GM12878 (cell line): ENCODE data around the gene FMO3. TPM values are rescaled to one million over a fixed set of nuclear protein-coding genes. Genes with fewer than 3 reads are reported as not detected.

Experiments used
- ATAC-seq: fragments of 200-7000 bp; cut with Tn5 transposase; 3 replicates; pipeline ENCODE4 v1.9.1; 2020; ENCODE audit warnings: mild to moderate bottlenecking, moderate library complexity
- BruUV-seq: library from RNA; stranded (reverse); fragments of 400-500 nt; replicated peaks from 2 replicates; lab custom pipeline; 2021; lab: Mats Ljungman, UMichigan
- CTCF ChIA-PET: fragments of 300-600 bp; sonication (Branson Sonifier 250); formaldehyde crosslinking; extraction: SDS; loops from one replicate; lab custom pipeline; 2021; ENCODE audit warnings: inconsistent platforms; lab: Yijun Ruan, JAX
- POLR2A ChIA-PET: fragments of 350-600 bp; formaldehyde crosslinking; extraction: SDS; loops from one replicate; lab custom pipeline; 2021; ENCODE audit warnings: inconsistent platforms; lab: Charles Lee
- RAD21 ChIA-PET: fragments of 300-600 bp; sonication (Branson Sonifier 250); formaldehyde crosslinking; loops from one replicate; lab custom pipeline; 2023; ENCODE audit warnings: antibody characterized with exemption; ENCODE audit not compliant: unreplicated experiment; lab: Charles Lee
- SMC1A ChIA-PET: fragments of 300-600 bp; sonication (Branson Sonifier 250); formaldehyde crosslinking; loops from one replicate; lab custom pipeline; 2023; ENCODE audit not compliant: unreplicated experiment, uncharacterized antibody; lab: Charles Lee
- DNase-seq: peaks from one replicate; pipeline ENCODE4 v3.0.0-alpha.2; 2011; ENCODE audit warnings: low read depth, low spot score
- FAIRE-seq: peaks from 3 replicates; lab custom pipeline; 2011; peaks lifted over from hg19 to GRCh38; lab: Jason Lieb, UNC
- H2AFZ ChIP-seq: 2 replicates; pipeline ENCODE4 v1.6.0; 2011; ENCODE audit warnings: low read depth, low read length, control low read depth; ENCODE audit not compliant: control insufficient read depth
- H3K27ac ChIP-seq: 2 replicates; pipeline ENCODE4 v1.5.1; 2011; ENCODE audit warnings: control low read depth; ENCODE audit not compliant: control insufficient read depth, insufficient read depth
- H3K27me3 ChIP-seq, 2 experiments: replicated peaks in 1 of 2; 2 replicates each; pipeline versions ENCODE4 v1.6.0 to v1.6.1; 2011; ENCODE audit warnings: low read length in 1 of 2; ENCODE audit not compliant: control insufficient read depth in 2 of 2, insufficient read depth in 2 of 2
- H3K36me3 ChIP-seq, 2 experiments: 2 replicates each; pipeline ENCODE4 v1.5.1; 2011; ENCODE audit warnings: low read length in 1 of 2; ENCODE audit not compliant: control insufficient read depth in 2 of 2, insufficient read depth in 2 of 2
- H3K4me1 ChIP-seq: 2 replicates; pipeline ENCODE4 v1.6.1; 2011; ENCODE audit warnings: mild to moderate bottlenecking, low read length, moderate library complexity, mixed read lengths; ENCODE audit not compliant: control insufficient read depth, insufficient read depth
- H3K4me2 ChIP-seq: 2 replicates; pipeline ENCODE4 v1.6.0; 2011; ENCODE audit warnings: control low read depth; ENCODE audit not compliant: control insufficient read depth, insufficient read depth
- H3K4me3 ChIP-seq: fragments of 200-600 bp; sonication (generic); 2 replicates; pipeline ENCODE4 v1.5.1; 2016
- H3K79me2 ChIP-seq: 2 replicates; pipeline ENCODE4 v1.6.0; 2011; ENCODE audit warnings: low read length; ENCODE audit not compliant: control insufficient read depth, insufficient read depth
- H3K9ac ChIP-seq: 2 replicates; pipeline ENCODE4 v1.8.0; 2011; ENCODE audit warnings: low read length, control low read depth, mixed read lengths; ENCODE audit not compliant: control insufficient read depth, insufficient read depth
- H3K9me3 ChIP-seq: replicated peaks from 3 replicates; pipeline ENCODE4 v1.5.1; 2011; ENCODE audit warnings: mild to moderate bottlenecking, low read length; ENCODE audit not compliant: control insufficient read depth, insufficient read depth
- H4K20me1 ChIP-seq: 2 replicates; pipeline ENCODE4 v1.6.0; 2011; ENCODE audit not compliant: control insufficient read depth, insufficient read depth
- BMI1 ChIP-seq: fragments of 450-650 bp; IDR thresholded peaks from 2 replicates; pipeline ENCODE4 v1.6.1; 2016; ENCODE audit warnings: mild to moderate bottlenecking, moderate library complexity, borderline replicate concordance
- FOS ChIP-seq: IDR thresholded peaks from 3 replicates; pipeline ENCODE4 v1.6.1; 2011; ENCODE audit warnings: borderline replicate concordance; ENCODE audit not compliant: insufficient read length; ENCODE audit errors: extremely low read depth
- MEF2B ChIP-seq: fragments of 450-650 bp; IDR thresholded peaks from 2 replicates; pipeline ENCODE4 v1.6.1; 2018; ENCODE audit warnings: mild to moderate bottlenecking, moderate library complexity; ENCODE audit not compliant: partially characterized antibody, poor library complexity, severe bottlenecking
- NRF1 ChIP-seq: conservative IDR thresholded peaks from 2 replicates; pipeline ENCODE4 v1.6.1; 2011; ENCODE audit warnings: mild to moderate bottlenecking, low read depth, low read length, improper control_type of control experiment
- PAX8 ChIP-seq: fragments of 450-650 bp; IDR thresholded peaks from 2 replicates; pipeline ENCODE4 v1.6.1; 2017; ENCODE audit warnings: mild to moderate bottlenecking, moderate library complexity
- STAT1 ChIP-seq: fragments of 450-650 bp; conservative IDR thresholded peaks from 2 replicates; pipeline ENCODE4 v1.6.1; 2014; ENCODE audit warnings: antibody characterized with exemption, mild to moderate bottlenecking
- TCF7 ChIP-seq: IDR thresholded peaks from 2 replicates; pipeline ENCODE4 v1.6.1; 2014; ENCODE audit warnings: antibody characterized with exemption, borderline replicate concordance
- ZBED1 ChIP-seq: IDR thresholded peaks from 2 replicates; pipeline ENCODE4 v1.6.1; 2016; ENCODE audit warnings: borderline replicate concordance
- ZNF217 ChIP-seq: fragments of 450-650 bp; IDR thresholded peaks from 2 replicates; pipeline ENCODE4 v1.6.1; 2017; ENCODE audit warnings: antibody characterized with exemption, mild to moderate bottlenecking
- ZSCAN29 ChIP-seq: fragments of 450-650 bp; IDR thresholded peaks from 2 replicates; pipeline ENCODE4 v1.6.1; 2017; ENCODE audit warnings: mild to moderate bottlenecking, moderate library complexity
- in situ Hi-C: fragments of 300-500 bp; cut with MboI; formaldehyde crosslinking; loops from 9 replicates; pipeline ENCODE4 v1.14.3; 2018; ENCODE audit warnings: mixed read lengths
- intact Hi-C: fragments of 100-400 bp; cut with micrococcal nuclease; formaldehyde crosslinking; loops from one replicate; pipeline ENCODE4 v1.14.2; 2022; ENCODE audit not compliant: unreplicated experiment
- polyA plus RNA-seq, 11 experiments: library from polyadenylated mRNA; depleted of rRNA in 4 of 11; unstranded in 6 of 11; stranded (reverse) in 5 of 11; fragments of >200 nt; fragmentation: Nextera tagmentation in 4 of 11; fragmentation: Illumina TruSeq in 1 of 11; extraction: Ambion mirVana in 4 of 11; extraction: Trizol in 1 of 11; gene quantifications; 1 replicate in 1 of 11; 2 replicates in 10 of 11; pipeline versions ENCODE4 v1.2.1 to v1.2.3, GENCODE V29; 2011 to 2016; ENCODE audit warnings: inconsistent platforms in 2 of 11, missing spikeins in 2 of 11, low read depth in 1 of 11
- total RNA-seq, 4 experiments: library from RNA; depleted of rRNA in 3 of 4; stranded (reverse); fragments of >200 nt in 3 of 4; fragmentation: Illumina TruSeq in 1 of 4; extraction: Trizol in 1 of 4; gene quantifications; 2 replicates each; pipeline versions ENCODE4 v1.2.1 to v1.2.3, GENCODE V29; 2013 to 2021
- TF ChIP-seq, protein P1 (sequence below): fragments of 450-650 bp; IDR thresholded peaks from 2 replicates; pipeline ENCODE4 v1.6.1; 2017; ENCODE audit warnings: mild to moderate bottlenecking, low read depth, inconsistent platforms; ENCODE audit not compliant: poor library complexity, severe bottlenecking
- TF ChIP-seq, protein P2 (sequence below): fragments of 450-650 bp; formaldehyde crosslinking; IDR thresholded peaks from 2 replicates; pipeline ENCODE4 v1.4.0; 2022; ENCODE audit warnings: mild to moderate bottlenecking, moderate library complexity

Gene FMO3
- total and polyA plus RNA-seq, 10 of the 15 experiments (the other 5 are each of a cell fraction or from before 2014, with no cell fraction given), result 0.08 to 0.10 TPM; not detected in 8

DNA sequence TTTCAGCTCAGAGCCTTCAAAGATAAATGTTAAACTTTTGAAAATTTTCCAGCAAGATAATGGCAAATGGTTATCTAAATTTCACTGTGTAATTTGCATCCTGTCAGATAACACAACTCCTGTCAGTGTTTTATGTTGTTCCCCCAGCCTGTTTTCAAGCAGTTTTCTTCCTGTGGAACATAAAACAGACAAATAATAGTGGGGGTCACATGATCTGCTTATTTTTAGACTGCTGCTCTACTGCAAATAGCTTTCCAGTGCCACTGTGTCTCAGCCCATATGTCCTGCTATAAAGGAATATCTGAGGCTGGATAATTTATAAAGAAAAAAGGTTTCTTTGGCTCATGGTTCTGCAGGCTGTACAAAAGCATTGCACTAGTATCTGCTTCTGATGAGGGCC is 32.2 kb downstream of the FMO3 start:
- Histone ChIP-seq H3K9me3 (no peaks in the 10 kb centered on the region), H4K20me1 (no peaks in the 10 kb centered on the region), H3K4me2 (no peak overlapping the region), H3K27me3 (no peaks in the 10 kb centered on the region), H3K27ac (no peak overlapping the region), H3K9ac (no peak overlapping the region), H3K36me3 (no peaks in the 10 kb centered on the region), H3K4me1 (no peaks in the 10 kb centered on the region), H3K4me3 (no peak overlapping the region), H2AFZ (no peak overlapping the region), H3K79me2 (no peaks in the 10 kb centered on the region)
- BruUV-seq, result no TSS peak
- CTCF ChIA-PET, result no interaction called here
- DNase-seq (no peak), FAIRE-seq (no peak), ATAC-seq (no peak)
- POLR2A ChIA-PET, result no interaction called here
- RAD21 ChIA-PET, result no interaction called here
- in situ Hi-C loops (no loop called here), intact Hi-C loops (no loop called here)
- TF ChIP-seq BMI1, result no peak
- no peak for TF ChIP-seq STAT1
- no peak for TF ChIP-seq FOS
- TF ChIP-seq ZSCAN29, result no peak
- no peak for TF ChIP-seq ZNF217
- no peak for TF ChIP-seq MEF2B
- TF ChIP-seq NRF1, result no peak
- TF ChIP-seq ZBED1, result no peak
- TF ChIP-seq, protein P1, sequence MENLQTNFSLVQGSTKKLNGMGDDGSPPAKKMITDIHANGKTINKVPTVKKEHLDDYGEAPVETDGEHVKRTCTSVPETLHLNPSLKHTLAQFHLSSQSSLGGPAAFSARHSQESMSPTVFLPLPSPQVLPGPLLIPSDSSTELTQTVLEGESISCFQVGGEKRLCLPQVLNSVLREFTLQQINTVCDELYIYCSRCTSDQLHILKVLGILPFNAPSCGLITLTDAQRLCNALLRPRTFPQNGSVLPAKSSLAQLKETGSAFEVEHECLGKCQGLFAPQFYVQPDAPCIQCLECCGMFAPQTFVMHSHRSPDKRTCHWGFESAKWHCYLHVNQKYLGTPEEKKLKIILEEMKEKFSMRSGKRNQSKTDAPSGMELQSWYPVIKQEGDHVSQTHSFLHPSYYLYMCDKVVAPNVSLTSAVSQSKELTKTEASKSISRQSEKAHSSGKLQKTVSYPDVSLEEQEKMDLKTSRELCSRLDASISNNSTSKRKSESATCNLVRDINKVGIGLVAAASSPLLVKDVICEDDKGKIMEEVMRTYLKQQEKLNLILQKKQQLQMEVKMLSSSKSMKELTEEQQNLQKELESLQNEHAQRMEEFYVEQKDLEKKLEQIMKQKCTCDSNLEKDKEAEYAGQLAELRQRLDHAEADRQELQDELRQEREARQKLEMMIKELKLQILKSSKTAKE, result no peak
- TF ChIP-seq PAX8, result no peak
- TF ChIP-seq, protein P2, sequence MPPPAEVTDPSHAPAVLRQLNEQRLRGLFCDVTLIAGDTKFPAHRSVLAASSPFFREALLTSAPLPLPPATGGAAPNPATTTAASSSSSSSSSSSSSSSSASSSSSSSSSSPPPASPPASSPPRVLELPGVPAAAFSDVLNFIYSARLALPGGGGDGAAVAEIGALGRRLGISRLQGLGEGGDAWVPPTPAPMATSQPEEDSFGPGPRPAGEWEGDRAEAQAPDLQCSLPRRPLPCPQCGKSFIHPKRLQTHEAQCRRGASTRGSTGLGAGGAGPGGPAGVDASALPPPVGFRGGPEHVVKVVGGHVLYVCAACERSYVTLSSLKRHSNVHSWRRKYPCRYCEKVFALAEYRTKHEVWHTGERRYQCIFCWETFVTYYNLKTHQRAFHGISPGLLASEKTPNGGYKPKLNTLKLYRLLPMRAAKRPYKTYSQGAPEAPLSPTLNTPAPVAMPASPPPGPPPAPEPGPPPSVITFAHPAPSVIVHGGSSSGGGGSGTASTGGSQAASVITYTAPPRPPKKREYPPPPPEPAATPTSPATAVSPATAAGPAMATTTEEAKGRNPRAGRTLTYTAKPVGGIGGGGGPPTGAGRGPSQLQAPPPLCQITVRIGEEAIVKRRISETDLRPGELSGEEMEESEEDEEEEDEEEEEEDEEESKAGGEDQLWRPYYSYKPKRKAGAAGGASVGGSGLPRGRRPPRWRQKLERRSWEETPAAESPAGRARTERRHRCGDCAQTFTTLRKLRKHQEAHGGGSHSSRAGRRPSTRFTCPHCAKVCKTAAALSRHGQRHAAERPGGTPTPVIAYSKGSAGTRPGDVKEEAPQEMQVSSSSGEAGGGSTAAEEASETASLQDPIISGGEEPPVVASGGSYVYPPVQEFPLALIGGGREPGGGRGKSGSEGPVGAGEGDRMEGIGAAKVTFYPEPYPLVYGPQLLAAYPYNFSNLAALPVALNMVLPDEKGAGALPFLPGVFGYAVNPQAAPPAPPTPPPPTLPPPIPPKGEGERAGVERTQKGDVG, result no peak
- TF ChIP-seq TCF7, result no peak
- SMC1A ChIA-PET, result no interaction called here
